ENCODE data around the gene UBE2B.
"Not testable (repeated sequence)": the region's sequence is repeated elsewhere in the genome, so short reads cannot be mapped to it uniquely, and the experiment has no call there.

Gene UBE2B

GRCh38 chr5:134403951-134404350, 32.6 kb downstream of the UBE2B start:
- no peak for DNase-seq

DNA sequence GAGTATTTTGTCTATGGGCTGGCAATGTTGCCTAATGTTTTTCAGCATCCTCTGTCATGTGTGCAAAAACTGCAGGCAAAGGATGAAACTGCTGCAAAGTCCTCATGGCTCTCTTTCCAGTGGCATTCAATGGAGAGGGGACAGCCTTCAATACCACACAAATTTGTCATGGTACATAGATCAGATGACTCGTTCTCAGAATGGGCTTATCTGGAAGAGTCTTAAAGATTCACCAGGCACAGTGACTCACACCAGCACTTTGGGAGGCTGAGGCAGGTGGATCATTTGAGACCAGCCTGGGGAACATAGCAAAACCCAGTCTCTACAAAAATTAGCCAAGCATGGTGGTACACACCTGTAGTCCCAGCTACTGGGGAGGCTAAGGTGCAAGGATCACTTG, 35.0 kb downstream of the UBE2B start:
- DNase-seq: no peak

GRCh38 chr5:134409321-134409720, 38.0 kb downstream of the UBE2B start:
- no peak for DNase-seq

DNA sequence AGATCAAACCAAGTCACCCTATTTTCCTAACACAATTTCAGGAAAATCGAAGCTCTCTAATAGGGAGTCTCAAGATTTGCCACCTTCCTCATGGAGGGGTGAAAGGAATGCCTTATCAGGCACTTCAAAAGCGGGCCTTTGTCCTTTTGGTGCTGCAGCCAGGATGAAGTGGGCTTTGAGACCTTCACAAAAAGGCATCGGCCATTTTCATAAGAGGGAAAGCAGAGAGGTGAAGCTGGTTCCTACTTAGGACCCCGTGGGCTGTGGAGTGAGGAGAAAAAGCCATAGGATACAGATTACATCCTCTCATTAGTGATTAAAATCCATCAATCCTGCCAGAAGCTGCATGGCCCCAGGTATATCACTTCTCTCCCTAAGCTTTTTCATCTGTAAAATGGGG, 39.5 kb downstream of the UBE2B start:
- no peak for DNase-seq

- no peak for DNase-seq
Observed at GRCh38 chr5:134411228-134411545, 39.8 kb downstream of the UBE2B start.

GRCh38 chr5:134411546-134412266, 40.3 kb downstream of the UBE2B start, which contains the start of gene CDKN2AIPNL:
CDKN2AIPNL (minus strand) TSS chr5:134411881; CDS start chr5:134411854, 27 bp downstream.
- peak; percentile 76 for DNase-seq

- no peak for DNase-seq
Observed at GRCh38 chr5:134413046-134413445, 41.7 kb downstream of the UBE2B start.

DNA sequence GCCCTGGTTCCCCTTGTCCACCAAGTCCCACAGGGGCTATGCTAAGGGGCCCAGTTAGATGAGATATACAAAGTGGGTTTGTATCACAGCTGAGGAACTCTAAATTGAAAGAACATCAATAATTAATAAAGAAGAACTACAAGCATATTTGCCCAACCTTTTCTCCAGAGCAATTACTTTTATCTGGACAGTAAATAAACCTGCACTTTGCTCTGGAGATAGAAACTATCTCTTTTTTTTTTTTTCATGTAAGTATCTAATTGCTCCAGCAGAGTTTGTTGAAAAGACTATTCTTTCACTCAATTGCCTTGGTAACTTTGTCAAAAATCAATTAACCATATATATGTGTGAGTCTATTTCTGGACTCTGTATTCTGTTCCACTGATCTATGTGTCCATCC, 46.3 kb downstream of the UBE2B start:
- no peak for DNase-seq

DNA sequence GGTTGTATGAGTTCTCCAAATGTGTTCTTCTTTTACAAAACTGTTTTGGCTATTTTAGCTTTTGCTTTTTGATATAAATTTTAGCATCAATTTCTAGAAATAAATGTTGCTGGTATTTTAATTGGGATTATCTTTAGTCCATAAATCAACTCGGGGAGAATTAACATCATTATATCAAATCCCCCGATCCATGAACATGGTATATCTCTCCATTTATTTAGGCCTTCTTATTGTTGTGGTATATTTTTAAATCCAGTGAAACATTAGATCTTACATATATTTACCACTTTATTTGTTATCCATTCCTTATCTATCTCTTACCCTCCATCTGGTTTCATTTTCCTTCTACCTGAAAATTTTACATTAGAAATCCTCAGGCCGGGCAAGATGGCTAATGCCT, 47.6 kb downstream of the UBE2B start:
- no peak for DNase-seq

- DNase-seq: no peak
Observed at GRCh38 chr5:134420343-134420742, 49.0 kb downstream of the UBE2B start.

GRCh38 chr5:134421038-134421437, 49.7 kb downstream of the UBE2B start:
- DNase-seq: not testable (repeated sequence)

DNA sequence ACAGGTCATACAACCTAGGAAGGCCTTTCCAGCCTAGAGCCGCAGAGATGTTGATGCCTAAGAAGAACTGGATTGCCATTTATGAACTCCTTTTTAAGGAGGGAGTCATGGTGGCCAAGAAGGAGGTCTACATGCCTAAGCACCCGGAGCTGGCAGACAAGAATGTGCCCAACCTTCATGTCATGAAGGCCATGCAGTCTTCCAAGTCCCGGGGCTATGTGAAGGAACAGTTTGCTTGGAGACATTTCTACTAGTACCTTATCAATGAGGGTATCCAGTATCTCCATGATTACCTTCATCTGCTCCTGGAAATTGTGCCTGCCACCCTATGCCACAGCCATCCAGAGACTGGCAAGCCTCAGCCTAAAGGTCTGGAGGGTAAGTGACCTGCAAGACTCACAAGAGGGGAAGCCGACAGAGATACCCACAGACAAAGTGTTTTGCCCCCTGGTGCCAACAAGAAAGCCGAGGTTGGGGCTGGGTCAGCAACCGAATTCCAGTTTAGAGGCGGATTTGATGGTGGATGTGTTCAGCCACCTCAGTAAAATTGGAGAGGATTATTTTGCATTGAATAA, 51.5 kb downstream of the UBE2B start:
- DNase-seq: no peak

GRCh38 chr5:134423376-134423775, 52.0 kb downstream of the UBE2B start:
- no peak for DNase-seq

DNA sequence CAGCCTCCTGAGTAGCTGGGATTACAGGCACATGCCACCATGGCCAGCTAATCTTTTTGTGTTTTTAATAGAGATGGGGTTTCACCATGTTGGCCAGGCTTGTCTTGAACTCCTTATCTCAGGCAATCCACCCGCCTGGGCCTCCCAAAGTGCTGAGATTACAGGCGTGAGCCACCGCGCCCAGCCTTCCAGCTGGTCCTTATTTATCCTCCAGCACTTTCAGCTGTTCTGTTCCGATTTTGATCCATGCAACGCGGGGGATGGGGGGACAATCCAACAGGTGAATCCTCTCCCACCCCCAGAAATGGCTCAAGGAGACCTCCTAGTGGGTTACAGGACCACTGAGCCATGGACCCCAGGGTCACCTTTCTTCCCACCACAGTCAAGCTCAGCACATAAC, 55.0 kb downstream of the UBE2B start:
- no peak for DNase-seq

- no peak for DNase-seq
Observed at GRCh38 chr5:134427540-134428041, 56.2 kb downstream of the UBE2B start.

DNA sequence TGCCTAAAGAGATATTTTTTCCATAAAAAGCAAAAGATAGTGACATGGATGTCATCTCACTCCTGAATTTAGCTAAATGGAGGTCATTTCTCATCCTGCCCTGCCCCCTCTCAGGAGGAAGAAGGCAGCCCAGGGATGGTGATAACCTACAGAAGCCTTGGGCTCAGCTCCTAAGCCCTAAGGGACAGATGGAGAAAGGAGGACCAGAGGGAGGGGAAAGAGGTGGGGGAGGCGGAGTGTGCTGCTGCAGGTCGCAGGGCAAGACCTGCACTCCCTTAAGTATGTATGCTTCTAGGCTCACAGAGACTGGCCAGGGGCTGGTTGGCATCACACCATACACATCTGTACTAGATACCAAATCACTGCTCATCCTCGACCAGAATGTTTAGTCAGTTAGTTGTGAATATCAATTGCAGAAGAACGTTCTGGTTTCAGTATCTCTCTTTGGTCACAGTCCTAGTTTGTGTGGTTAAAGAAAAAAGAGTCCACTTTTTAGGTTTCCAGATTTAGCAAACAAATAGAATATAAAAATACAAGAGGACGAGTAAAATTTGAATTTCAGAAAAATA, 58.7 kb downstream of the UBE2B start:
- no peak for DNase-seq

DNA sequence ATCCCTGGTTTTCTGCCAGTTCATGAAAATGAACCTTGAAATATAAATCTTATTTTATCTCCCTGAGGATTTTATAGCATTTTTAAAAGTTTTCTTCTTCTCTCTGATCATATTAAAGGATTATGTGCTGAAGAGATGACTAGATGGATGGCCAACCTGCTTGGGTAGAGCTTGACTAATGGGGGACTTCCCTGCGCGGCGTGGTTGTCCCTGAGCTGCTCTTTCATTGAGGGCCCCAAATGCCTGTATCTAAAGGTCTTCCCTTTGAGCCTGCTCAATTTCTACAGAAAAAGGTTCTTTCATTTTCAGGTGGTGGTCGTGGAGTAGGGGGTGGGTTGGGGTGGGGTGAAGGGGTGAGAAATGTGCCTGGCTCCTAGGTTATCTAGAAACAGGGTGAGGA, 60.8 kb downstream of the UBE2B start:
- DNase-seq: no peak

DNA sequence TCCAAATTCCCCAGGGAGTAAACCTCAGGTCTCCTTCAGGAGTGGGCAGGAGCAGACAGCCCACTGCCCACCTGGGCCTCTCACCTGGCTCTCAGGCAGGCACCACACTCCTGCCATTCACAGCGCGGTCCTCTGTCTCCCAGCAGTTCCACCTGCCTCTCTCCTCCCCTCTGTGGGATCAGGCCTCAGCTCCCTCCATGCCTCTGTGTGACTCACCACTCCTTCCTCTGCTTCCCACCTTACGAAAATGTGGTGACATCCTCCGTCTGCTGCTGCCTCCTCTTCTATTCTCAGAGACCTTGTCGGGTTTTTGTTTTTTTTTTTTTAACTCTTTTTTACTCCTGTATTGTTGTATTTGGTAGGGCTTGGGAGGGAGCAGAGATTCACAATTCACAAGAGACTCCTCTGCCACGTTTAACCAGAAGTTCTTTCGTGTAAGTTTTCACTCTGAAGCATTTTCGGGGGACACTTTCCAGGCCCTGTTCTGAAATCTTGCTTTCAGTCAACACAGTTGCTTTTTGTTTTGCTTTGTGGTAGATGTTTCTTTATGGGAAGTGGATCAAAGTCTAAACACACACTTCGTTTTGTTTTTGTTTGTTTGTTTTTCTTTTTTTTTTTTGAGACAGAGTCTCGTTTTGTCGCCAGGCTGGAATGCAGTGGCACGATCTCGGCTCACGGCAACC, 61.4 kb downstream of the UBE2B start:
- no peak for DNase-seq

GRCh38 chr5:134435560-134435959, 64.2 kb downstream of the UBE2B start:
- peak; percentile 36 for DNase-seq

- DNase-seq: peak; percentile 71
Observed at GRCh38 chr5:134436523-134437339, 65.4 kb downstream of the UBE2B start.

DNA sequence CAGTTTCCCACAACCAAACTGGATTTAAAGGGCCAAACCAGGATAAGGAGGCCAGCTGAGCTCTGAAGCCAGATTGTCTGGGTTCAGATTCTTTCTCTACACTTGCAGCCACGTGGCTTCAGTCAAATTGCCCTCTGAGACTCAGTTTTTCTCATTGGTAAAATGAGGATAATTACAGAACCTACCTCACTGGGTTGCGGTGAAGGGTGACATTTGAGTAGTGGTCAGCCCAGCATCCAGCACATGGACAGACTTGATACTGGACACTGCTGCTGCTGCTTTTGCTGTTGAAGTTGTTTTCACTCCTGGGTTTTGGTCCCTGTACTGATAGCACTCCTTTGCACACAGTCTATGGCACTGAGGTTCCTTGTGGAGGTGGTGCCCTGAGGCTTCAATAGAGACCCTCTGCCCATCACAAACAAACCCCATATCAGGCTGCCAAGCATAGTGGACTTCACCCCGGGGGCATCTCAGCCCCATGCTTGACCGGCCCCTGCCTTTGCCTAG, 66.0 kb downstream of the UBE2B start:
- DNase-seq: no peak

DNA sequence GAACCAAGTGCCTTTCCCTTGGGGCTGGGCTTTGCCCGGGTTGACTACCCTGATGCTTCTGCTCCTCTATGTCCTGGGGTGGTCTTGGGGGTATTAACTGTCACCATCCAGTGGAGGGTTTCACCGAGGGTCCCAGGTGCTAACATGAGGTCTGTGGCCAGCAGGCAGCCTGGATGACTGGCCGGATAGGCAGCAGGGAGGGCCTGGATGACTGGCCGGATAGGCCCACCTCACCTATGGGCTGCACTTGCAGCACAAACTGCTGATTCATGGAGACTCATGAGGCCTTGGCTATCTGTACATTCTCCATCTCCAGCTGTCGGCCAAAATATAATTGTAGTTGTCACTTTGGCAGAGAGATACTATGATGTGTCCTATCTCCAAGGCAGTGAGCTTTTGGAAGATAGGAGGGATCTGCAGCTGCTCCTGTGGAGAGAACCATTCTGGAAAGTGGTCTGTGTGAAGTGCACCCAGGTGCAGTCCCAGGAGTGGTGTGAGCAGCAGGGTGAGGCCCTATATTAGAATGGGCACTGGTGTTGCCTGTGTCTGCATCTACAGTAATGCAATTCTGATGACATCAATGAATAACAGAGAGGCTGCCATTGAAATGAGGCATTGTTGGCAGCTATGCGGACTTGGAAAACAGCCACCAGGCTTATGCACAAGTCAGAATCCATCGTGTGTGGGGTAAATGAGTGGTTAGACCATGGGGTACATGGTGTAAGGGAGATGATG, 66.6 kb downstream of the UBE2B start:
- DNase-seq: peak; percentile 29
